ENCODE data around the gene TMEM196. TPM values are rescaled to one million over a fixed set of nuclear protein-coding genes. Genes with fewer than 3 reads are reported as not detected.
A peak's percentile ranks its signal among the peaks of the same experiment; 100 is the strongest.

The TMEM196 gene
- total RNA-seq, 4 donors from 2014 or later, result not detected

- 21 to 32% methylated on average over 1 of the region's 1 CpG for WGBS, 2 donors
- H3K9me3 ChIP-seq, result no peaks in the 10 kb centered on the region
- TF ChIP-seq EP300 (IDR thresholded peaks at IDR 0.05), result no peak
- TF ChIP-seq POLR2A (IDR thresholded peaks at IDR 0.05), result no peak
- TF ChIP-seq, protein P1, sequence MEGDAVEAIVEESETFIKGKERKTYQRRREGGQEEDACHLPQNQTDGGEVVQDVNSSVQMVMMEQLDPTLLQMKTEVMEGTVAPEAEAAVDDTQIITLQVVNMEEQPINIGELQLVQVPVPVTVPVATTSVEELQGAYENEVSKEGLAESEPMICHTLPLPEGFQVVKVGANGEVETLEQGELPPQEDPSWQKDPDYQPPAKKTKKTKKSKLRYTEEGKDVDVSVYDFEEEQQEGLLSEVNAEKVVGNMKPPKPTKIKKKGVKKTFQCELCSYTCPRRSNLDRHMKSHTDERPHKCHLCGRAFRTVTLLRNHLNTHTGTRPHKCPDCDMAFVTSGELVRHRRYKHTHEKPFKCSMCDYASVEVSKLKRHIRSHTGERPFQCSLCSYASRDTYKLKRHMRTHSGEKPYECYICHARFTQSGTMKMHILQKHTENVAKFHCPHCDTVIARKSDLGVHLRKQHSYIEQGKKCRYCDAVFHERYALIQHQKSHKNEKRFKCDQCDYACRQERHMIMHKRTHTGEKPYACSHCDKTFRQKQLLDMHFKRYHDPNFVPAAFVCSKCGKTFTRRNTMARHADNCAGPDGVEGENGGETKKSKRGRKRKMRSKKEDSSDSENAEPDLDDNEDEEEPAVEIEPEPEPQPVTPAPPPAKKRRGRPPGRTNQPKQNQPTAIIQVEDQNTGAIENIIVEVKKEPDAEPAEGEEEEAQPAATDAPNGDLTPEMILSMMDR (IDR thresholded peaks at IDR 0.05), result no peak
- no peaks in the 10 kb centered on the region for H3K27me3 ChIP-seq
- no peaks in the 10 kb centered on the region for H3K4me1 ChIP-seq
- no peak for DNase-seq (ENCODE audit: low spot score in 2 of 2)
- no peak overlapping the region for H3K4me3 ChIP-seq
- H3K27ac ChIP-seq, result no peak overlapping the region
- H3K36me3 ChIP-seq, result no peaks in the 10 kb centered on the region
Observed at GRCh38 chr7:19744075-19744474, 29.3 kb downstream of the TMEM196 start.

DNA sequence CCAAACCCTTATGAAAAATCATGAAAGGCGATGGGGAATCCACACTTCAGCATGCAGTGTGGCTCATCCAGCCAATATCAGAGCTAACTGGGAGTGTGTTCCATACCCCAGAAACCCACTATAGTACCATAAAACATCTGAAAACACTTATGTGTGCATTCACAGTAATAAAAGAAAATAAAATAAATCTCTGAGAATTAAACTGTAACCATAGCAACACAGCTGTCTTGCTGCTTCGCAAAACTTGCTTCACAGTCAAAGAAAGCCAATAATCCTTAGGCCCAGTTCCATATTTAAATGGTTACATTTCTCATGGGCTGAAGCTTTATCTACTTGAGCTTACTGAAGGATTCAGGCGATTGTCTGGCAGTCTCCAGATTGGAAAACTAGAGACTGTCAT is 44.7 kb downstream of the TMEM196 start:
- 66 to 76% methylated on average over 3 of the region's 3 CpGs for whole genome bisulfite sequencing, 2 donors

DNA sequence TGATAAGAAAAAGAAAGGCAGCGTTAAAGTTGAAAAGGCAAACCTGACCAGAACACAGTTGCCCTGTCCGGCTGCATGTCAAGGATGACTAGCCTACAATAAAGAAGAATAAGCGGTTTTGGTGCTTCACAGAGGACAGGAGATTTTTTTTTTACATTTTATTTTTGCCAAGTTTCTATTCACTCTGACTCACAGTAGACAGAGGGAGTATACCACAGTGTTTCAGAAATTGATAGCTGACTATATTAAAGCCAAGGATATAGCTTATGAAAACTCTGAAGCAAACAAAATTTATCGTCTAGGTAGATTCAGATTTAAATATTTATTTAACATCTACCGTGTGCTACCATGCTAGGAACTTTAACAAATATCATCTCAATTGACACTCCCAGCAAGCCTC is 47.6 kb downstream of the TMEM196 start:
- Histone ChIP-seq H3K9me3 (no peaks in the 10 kb centered on the region), H3K4me3 (no peak overlapping the region), H3K4me1 (no peaks in the 10 kb centered on the region), H3K27me3 (peaks cover 0 to 3% of the 10 kb centered on the region in 2 donors), H3K27ac (no peak overlapping the region), H3K36me3 (no peaks in the 10 kb centered on the region)
- no peak for DNase-seq (ENCODE audit: low spot score in 2 of 2)
- 87 to 89% methylated on average over 5 of the region's 5 CpGs for WGBS, 2 donors
- TF ChIP-seq EP300 (IDR thresholded peaks at IDR 0.05), result no peak
- TF ChIP-seq POLR2A (IDR thresholded peaks at IDR 0.05), result no peak
- TF ChIP-seq, protein P1 (IDR thresholded peaks at IDR 0.05), result no peak

More for the DNA sequence above, 44.7 kb downstream of the TMEM196 start:
- H3K4me1 ChIP-seq, result no peaks in the 10 kb centered on the region
- no peak overlapping the region for H3K4me3 ChIP-seq
- H3K36me3 ChIP-seq, result no peaks in the 10 kb centered on the region
- no peak for DNase-seq (ENCODE audit: low spot score in 2 of 2)
- no peak overlapping the region for H3K27ac ChIP-seq
- H3K27me3 ChIP-seq, result peaks cover 0 to 3% of the 10 kb centered on the region in 2 donors
- H3K9me3 ChIP-seq, result no peaks in the 10 kb centered on the region
- TF ChIP-seq, protein P1 (IDR thresholded peaks at IDR 0.05), result no peak
- TF ChIP-seq POLR2A (IDR thresholded peaks at IDR 0.05) (no peak), EP300 (IDR thresholded peaks at IDR 0.05) (no peak)

- DNase-seq (ENCODE audit: low spot score in 2 of 2), result no peak
- no peak overlapping the region for H3K27ac ChIP-seq
- H3K9me3 ChIP-seq, result no peaks in the 10 kb centered on the region
- H3K27me3 ChIP-seq, result no peaks in the 10 kb centered on the region
- H3K4me3 ChIP-seq, result no peak overlapping the region
- 63 to 66% methylated on average over 1 of the region's 1 CpG for WGBS, 2 donors
- H3K36me3 ChIP-seq, result no peaks in the 10 kb centered on the region
- TF ChIP-seq EP300 (IDR thresholded peaks at IDR 0.05) (no peak), POLR2A (IDR thresholded peaks at IDR 0.05) (no peak)
- TF ChIP-seq, protein P1 (IDR thresholded peaks at IDR 0.05), result no peak
- no peaks in the 10 kb centered on the region for H3K4me1 ChIP-seq
Observed at GRCh38 chr7:19715499-19715898, 57.9 kb downstream of the TMEM196 start.

DNA sequence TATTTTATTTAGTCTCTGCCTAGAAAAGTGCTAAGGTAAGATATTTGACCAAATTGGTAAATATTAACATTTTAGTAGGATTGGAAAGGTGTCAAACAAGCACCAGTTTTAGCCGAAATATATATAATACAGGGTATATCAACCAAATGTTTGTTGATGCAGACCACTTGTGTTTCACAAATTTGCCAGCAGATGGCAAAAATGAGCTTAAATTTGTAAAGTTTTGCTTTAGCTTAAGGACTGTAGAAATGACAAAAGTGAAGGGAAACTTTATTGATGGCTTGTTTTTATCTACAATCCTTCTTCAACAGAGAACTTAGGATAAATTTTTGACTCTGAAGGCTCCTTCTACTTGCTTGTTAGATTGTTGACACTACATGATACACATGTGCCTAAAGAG is 59.7 kb downstream of the TMEM196 start:
- no peak overlapping the region for H3K4me3 ChIP-seq
- WGBS, 2 donors, result 48% methylated on average over 1 of the region's 1 CpG
- H3K9me3 ChIP-seq, result no peaks in the 10 kb centered on the region
- H3K4me1 ChIP-seq, result peaks cover 0 to 8% (median 4%) of the 10 kb centered on the region in 4 donors
- H3K27me3 ChIP-seq, result no peaks in the 10 kb centered on the region
- DNase-seq (ENCODE audit: low spot score in 2 of 2), result peak in 1 of 2 donors; percentile 61
- no peak overlapping the region for H3K27ac ChIP-seq
- no peaks in the 10 kb centered on the region for H3K36me3 ChIP-seq
- TF ChIP-seq, protein P1 (IDR thresholded peaks at IDR 0.05), result peak; percentile 38 to 67 (median 62)
- TF ChIP-seq EP300 (IDR thresholded peaks at IDR 0.05), result no peak
